Measurements from ENCODE around the gene NKD1. TPM values are rescaled to one million over a fixed set of nuclear protein-coding genes. Genes with fewer than 3 reads are reported as not detected.

NKD1 gene
- total RNA-seq, 1 donor from 2014 or later, result 1.7 TPM

DNA sequence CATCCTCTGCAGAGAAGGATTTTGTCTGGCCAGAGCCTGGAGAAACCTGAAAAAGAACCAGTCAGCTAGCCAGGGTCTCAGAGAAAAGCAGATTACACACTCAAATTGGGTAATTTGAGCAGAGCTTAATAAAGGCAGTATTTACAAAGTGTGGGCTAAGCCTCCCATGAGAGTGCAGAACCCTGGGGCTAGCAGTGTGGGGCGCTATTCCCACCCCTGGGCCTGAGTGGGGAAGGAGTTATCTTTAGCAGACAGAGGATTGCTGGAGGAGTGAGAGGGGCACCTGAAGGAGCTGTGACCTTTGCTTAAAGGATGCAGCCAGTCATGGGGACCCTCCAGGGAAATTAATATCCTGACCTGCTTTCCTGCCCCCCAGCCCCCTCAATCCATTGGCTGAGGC, 86.8 kb downstream of the NKD1 start:
- intact Hi-C loops (cut with DNase I), result loop anchor here (5.0 kb wide), 1 partner anchor 83 kb away; no protein-coding TSS in a partner anchor
- Histone ChIP-seq H3K4me1 (no peaks in the 10 kb centered on the region), H3K4me3 (no peak overlapping the region), H3K27me3 (no peaks in the 10 kb centered on the region), H3K36me3 (no peaks in the 10 kb centered on the region), H3K27ac (no peak overlapping the region), H3K9me3 (no peaks in the 10 kb centered on the region)
- DNase-seq (ENCODE audit: extremely low spot score in 2 of 2), result no peak
- no peak for TF ChIP-seq POLR2A (IDR thresholded peaks at IDR 0.05)
- no peak for TF ChIP-seq POLR2AphosphoS5 (IDR thresholded peaks at IDR 0.05; ENCODE audit: insufficient read depth in 1 of 2, low read depth in 1 of 2)
- no peak for TF ChIP-seq CTCF (IDR thresholded peaks at IDR 0.05)

GRCh38 chr16:50635505-50636392, 87.6 kb downstream of the NKD1 start:
- H3K27me3 ChIP-seq, result no peaks in the 10 kb centered on the region
- H3K36me3 ChIP-seq, result no peaks in the 10 kb centered on the region
- DNase-seq (ENCODE audit: extremely low spot score in 2 of 2), result no peak
- H3K4me1 ChIP-seq, result no peaks in the 10 kb centered on the region
- intact Hi-C loops (cut with DNase I), result no loop called here
- H3K4me3 ChIP-seq, result no peak overlapping the region
- no peaks in the 10 kb centered on the region for H3K9me3 ChIP-seq
- no peak for TF ChIP-seq POLR2AphosphoS5 (IDR thresholded peaks at IDR 0.05; ENCODE audit: insufficient read depth in 1 of 2, low read depth in 1 of 2)
- no peak overlapping the region for H3K27ac ChIP-seq

- Histone ChIP-seq H3K4me3 (no peak overlapping the region), H3K27me3 (no peaks in the 10 kb centered on the region), H3K9me3 (no peaks in the 10 kb centered on the region), H3K4me1 (no peaks in the 10 kb centered on the region), H3K27ac (no peak overlapping the region), H3K36me3 (no peaks in the 10 kb centered on the region)
- intact Hi-C loops (cut with DNase I), result no loop called here
- no peak for TF ChIP-seq POLR2A (IDR thresholded peaks at IDR 0.05)
- TF ChIP-seq POLR2AphosphoS5 (IDR thresholded peaks at IDR 0.05; ENCODE audit: insufficient read depth in 1 of 2, low read depth in 1 of 2), result no peak
- no peak for TF ChIP-seq CTCF (IDR thresholded peaks at IDR 0.05)
- no peak for DNase-seq (ENCODE audit: extremely low spot score in 2 of 2)
Measured at GRCh38 chr16:50636753-50637374, 88.7 kb downstream of the NKD1 start.

DNA sequence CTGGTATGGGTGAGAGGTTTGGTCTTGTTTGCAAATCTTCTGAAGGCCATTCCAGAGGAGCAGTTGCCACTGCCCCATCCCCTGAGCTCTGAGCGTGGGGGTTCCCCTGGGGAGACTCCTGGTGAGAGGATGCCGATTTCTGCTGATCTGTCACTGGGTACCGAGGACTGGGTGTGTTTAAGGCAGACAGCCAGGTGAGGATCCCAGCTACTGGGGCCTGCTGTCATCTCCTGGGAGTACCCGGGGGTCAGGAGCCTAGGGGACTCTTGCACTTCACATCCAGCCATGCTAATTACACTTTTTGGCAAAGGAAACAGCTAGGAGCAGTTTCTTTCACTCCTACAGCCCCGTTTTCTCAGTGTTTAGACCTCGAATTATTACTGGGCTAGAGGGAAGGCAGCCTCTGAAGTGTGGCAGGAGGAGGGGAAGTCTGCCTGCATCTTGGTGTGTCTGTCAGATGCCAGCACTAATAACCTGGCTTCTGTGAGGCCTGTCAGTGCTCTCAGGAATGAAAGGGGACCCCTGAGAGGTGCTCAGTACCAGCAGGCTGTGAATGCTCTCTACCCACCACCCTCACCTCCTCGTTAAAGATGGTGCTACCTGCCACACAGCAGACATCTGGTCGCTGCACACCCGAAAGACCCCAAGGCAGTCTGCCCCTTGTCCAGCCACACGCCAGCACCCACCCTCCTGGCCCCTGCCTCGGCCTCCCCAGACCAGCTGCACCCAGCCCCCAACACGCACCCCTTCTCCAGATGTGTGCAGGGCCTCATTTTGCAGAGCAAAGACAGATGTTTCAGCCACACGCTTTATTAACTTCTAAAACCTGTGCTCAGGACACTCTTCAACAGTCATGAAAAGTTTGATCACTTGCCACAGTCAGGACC, 89.8 kb downstream of the NKD1 start:
- Histone ChIP-seq H3K4me1 (no peaks in the 10 kb centered on the region), H3K9me3 (no peaks in the 10 kb centered on the region), H3K36me3 (no peaks in the 10 kb centered on the region), H3K27ac (no peak overlapping the region), H3K27me3 (no peaks in the 10 kb centered on the region), H3K4me3 (no peak overlapping the region)
- intact Hi-C loops (cut with DNase I), result no loop called here
- no peak for DNase-seq (ENCODE audit: extremely low spot score in 2 of 2)
- TF ChIP-seq POLR2AphosphoS5 (IDR thresholded peaks at IDR 0.05; ENCODE audit: insufficient read depth in 1 of 2, low read depth in 1 of 2) (no peak), CTCF (IDR thresholded peaks at IDR 0.05) (no peak), POLR2A (IDR thresholded peaks at IDR 0.05) (no peak)

Data from vagina (tissue), 2 donors.